HG02763 (cell line): ENCODE data around the gene SOAT2.
"Not testable (repeated sequence)": the region's sequence is repeated elsewhere in the genome, so short reads cannot be mapped to it uniquely, and the experiment has no call there.

Experiments used
- ATAC-seq: cut with Tn5 transposase; IDR thresholded peaks from one replicate; pipeline ENCODE4 v1.9.1; 2021; ENCODE audit warnings: mild to moderate bottlenecking, moderate library complexity; ENCODE audit not compliant: unreplicated experiment

SOAT2 gene

GRCh38 chr12:53101931-53102781, 1.1 kb upstream of the SOAT2 start:
- ATAC-seq = no peak

GRCh38 chr12:53103860-53104305, 597 bp downstream of the SOAT2 start:
- ATAC-seq = no peak

GRCh38 chr12:53105256-53105655, 2.0 kb downstream of the SOAT2 start:
- ATAC-seq = no peak

DNA sequence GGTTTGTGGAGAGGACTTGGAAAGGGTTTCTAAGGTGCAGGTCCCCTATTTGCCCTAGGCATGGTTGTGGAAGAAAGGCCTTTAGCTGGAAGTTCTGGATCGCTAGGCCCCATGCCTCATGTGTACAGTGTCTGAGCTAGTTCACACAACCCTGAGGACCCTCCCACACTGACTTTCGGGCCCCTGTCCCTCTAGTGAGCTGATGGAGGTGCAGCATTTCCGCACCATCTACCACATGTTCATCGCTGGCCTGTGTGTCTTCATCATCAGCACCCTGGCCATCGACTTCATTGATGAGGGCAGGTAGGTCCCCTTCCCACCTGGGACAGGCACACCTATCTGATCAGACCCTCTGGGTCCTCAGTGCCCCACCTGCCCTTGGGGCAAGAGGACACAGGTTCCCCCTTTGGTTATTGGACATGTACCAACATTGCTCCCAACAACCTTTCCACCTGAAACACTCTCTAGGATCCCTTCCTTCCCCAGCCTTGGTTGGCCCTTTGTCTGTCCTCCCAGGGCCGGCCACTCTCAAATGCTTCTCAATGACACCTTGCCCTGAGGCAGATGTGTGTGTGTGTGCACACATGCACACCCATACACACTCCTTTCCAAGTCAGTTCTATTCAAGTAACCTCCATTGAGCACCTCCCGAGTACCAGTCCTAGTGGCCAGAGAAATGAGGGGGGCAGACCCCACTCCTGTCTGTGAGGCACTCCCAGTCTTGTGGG, 2.6 kb downstream of the SOAT2 start:
- ATAC-seq = no peak

- ATAC-seq = no peak
Measured at GRCh38 chr12:53107122-53107521, 3.8 kb downstream of the SOAT2 start.

DNA sequence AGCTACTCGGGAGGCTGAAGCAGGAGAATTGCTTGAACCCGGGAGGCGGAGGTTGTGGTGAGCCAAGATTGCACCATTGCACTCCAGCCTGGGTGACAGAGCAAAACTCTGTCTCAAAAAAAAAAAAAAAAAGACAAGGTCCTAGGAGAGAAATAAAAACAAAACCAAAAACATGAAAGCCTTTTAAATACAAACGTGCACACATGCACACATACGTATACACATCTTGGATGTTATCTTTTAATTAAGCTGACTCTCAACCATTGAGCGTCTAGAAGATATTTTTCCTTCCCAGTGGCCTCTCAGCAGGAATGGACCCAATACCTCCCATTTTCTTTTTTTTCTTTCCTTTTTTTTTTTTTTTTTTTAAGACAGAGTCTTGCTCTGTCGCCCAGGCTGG, 9.1 kb downstream of the SOAT2 start:
- not testable (repeated sequence) for ATAC-seq

- ATAC-seq = no peak
Measured at GRCh38 chr12:53113136-53113705, 9.9 kb downstream of the SOAT2 start.

DNA sequence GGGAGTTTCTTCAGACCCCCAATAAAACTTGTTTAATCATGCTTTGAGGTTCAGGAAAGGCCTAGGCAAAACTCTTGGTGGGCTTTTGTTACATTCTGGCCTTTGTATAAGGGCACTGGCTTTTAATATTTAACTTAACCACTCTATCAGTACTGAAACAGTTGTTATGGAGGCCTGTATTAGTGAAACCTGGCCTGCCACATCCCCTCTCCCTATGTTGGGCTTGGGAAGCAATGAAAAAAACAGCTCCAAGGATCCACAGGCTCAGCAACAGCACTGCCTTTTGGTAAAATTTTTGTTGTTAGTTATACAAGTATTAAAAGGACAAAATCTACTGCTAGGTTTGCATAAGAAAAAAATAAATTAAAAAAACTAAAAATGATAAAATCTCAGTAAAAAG, 10.7 kb downstream of the SOAT2 start:
- ATAC-seq = no peak

DNA sequence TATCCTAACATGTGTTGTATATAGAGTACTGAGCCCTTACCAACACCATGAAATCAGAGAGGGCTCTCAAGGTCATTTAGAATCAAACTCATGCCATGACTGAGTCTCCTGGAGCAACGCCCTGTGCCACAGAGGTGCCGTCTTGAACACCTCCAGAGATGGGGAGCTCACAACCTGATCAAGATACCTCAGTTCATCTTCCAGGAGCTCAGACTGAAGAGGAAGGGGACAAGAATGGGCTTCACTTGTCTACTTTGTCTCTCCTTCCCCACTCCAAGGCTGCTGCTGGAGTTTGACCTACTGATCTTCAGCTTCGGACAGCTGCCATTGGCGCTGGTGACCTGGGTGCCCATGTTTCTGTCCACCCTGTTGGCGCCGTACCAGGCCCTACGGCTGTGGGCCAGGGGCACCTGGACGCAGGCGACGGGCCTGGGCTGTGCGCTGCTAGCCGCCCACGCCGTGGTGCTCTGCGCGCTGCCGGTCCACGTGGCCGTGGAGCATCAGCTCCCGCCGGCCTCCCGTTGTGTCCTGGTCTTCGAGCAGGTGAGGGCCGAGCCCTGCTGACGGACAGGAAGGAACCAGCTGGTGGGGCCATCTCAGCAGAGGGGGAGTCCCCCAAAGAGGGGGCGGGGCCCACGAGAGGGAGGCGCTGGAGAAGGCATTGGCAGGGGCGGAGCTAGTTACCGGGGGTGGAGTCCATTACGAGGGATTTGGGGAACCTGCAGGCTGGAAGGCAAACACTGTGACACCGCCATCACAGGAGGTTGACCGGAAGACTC, 12.0 kb downstream of the SOAT2 start:
- no peak for ATAC-seq

GRCh38 chr12:53115891-53116648, 12.8 kb downstream of the SOAT2 start:
- ATAC-seq = no peak

- no peak for ATAC-seq
Measured at GRCh38 chr12:53118751-53119300, 15.5 kb downstream of the SOAT2 start.

- no peak for ATAC-seq
Measured at GRCh38 chr12:53120685-53121525, 17.6 kb downstream of the SOAT2 start.

GRCh38 chr12:53122961-53123468, 19.7 kb downstream of the SOAT2 start:
- ATAC-seq = no peak

GRCh38 chr12:53123578-53124351, 20.5 kb downstream of the SOAT2 start:
- no peak for ATAC-seq

DNA sequence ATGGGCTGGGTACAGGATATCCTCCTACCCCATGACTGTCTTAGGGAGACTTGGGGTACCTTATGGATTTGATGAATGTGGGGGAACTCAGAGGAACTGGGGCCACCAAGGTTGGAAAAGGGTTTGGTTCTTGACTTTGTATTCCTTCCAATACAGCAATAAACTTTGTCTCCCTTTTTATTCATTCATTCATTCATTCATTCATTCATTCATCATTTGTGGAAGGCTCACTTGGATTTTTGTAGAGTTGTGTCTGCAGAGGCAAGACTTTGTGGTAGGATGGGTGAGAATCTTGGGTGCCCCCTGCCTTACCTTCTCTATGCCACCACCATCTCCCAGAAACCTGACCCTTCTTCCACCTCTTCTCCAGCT, 21.1 kb downstream of the SOAT2 start:
- ATAC-seq = no peak

DNA sequence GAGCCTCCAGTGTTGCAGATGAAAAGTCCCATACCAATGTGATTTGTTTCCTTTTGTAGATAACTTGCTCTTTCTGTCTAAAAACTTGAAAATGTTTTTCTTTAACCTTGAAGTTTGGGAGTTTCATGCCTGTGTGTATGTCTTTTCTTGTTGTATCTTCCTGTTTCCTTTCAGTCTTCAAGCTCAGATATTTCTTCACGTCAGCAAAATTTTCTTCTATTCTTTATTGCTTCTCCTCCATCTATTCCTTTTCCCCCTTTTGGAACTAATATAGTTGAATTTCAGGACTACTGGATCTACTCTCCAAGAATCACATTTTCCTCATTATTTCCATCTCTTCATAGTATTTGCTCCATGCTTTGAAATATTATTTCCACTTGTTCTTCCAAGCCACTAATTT, 23.9 kb downstream of the SOAT2 start:
- ATAC-seq = no peak

DNA sequence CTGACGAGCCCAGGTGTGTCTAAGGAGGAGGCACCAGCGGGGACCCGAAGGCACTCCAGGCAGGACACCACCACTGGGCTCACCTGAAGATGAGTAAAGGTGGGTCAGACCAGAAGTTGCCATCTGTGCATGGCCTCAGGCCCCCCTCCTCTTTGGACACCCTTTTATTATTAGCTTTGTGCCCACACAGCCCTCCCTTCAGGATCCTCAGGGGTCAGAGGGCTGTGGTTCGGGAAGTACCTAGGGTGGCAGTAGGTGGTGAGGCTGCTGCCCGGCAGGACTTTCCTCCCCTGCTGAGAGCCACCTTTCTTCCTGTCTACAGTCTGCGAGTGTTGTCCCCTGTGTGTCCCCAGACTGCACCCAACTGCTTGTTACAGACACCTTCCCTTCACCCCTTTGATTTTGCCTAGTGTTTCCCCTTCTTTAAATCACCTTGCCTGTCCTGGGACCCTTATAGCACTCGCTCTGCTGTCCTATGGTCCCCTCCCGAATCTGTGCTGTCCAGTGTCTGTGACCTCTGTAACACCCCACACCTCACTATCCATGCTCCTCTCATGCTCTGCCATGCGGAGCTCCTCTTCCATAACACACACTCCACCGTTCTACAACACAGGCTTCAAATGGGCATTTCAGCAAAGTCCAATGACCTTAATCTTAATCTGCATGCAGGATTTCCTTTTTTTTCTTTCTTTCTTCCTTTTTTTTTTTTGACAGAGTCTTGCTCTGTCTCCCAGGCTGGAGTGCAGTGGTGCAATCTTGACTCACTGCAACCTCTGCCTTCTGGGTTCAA, 25.7 kb downstream of the SOAT2 start:
- no peak for ATAC-seq
